Measurements from ENCODE around the gene HGFAC. TPM values are rescaled to one million over a fixed set of nuclear protein-coding genes. Genes with fewer than 3 reads are reported as not detected.

HGFAC gene
- total RNA-seq, 1 donor from 2014 or later = 0.35 TPM

- DNase-seq (ENCODE audit: low spot score) = no peak
- peaks cover 10% of the 10 kb centered on the region for H3K9me3 Mint-ChIP-seq (ENCODE audit: low read depth)
Measured at GRCh38 chr4:3460926-3461325, 19.2 kb downstream of the HGFAC start.

GRCh38 chr4:3461515-3462291 is 19.9 kb downstream of the HGFAC start:
- no peak for DNase-seq (ENCODE audit: low spot score)
- TF ChIP-seq CTCF (IDR thresholded peaks at IDR 0.05) = no peak
- Mint-ChIP-seq H3K27ac (ENCODE audit: unreplicated experiment) (peak overlapping the region; percentile 32), H3K9me3 (ENCODE audit: low read depth) (peaks cover 10% of the 10 kb centered on the region), H3K36me3 (ENCODE audit: low read depth) (no peaks in the 10 kb centered on the region), H3K4me1 (ENCODE audit: low read depth) (peaks cover 8% of the 10 kb centered on the region), H3K27me3 (ENCODE audit: low read depth) (peaks cover 7% of the 10 kb centered on the region), H3K4me3 (ENCODE audit: unreplicated experiment) (no peak overlapping the region)

More at GRCh38 chr4:3460926-3461325, 19.2 kb downstream of the HGFAC start:
- H3K27ac Mint-ChIP-seq (ENCODE audit: unreplicated experiment) = no peak overlapping the region
- H3K36me3 Mint-ChIP-seq (ENCODE audit: low read depth) = no peaks in the 10 kb centered on the region
- no peak overlapping the region for H3K4me3 Mint-ChIP-seq (ENCODE audit: unreplicated experiment)
- peaks cover 7% of the 10 kb centered on the region for H3K27me3 Mint-ChIP-seq (ENCODE audit: low read depth)
- H3K4me1 Mint-ChIP-seq (ENCODE audit: low read depth) = peaks cover 8% of the 10 kb centered on the region
- TF ChIP-seq CTCF (IDR thresholded peaks at IDR 0.05) = no peak

GRCh38 chr4:3462321-3462789 is 20.6 kb downstream of the HGFAC start:
- peak overlapping the region; percentile 46 for H3K4me3 Mint-ChIP-seq (ENCODE audit: unreplicated experiment)
- peaks cover 7% of the 10 kb centered on the region for H3K9me3 Mint-ChIP-seq (ENCODE audit: low read depth)
- DNase-seq (ENCODE audit: low spot score) = no peak
- TF ChIP-seq CTCF (IDR thresholded peaks at IDR 0.05) = no peak
- H3K27ac Mint-ChIP-seq (ENCODE audit: unreplicated experiment) = no peak overlapping the region
- H3K4me1 Mint-ChIP-seq (ENCODE audit: low read depth) = peaks cover 8% of the 10 kb centered on the region
- no peaks in the 10 kb centered on the region for H3K36me3 Mint-ChIP-seq (ENCODE audit: low read depth)
- peaks cover 7% of the 10 kb centered on the region for H3K27me3 Mint-ChIP-seq (ENCODE audit: low read depth)

DNA sequence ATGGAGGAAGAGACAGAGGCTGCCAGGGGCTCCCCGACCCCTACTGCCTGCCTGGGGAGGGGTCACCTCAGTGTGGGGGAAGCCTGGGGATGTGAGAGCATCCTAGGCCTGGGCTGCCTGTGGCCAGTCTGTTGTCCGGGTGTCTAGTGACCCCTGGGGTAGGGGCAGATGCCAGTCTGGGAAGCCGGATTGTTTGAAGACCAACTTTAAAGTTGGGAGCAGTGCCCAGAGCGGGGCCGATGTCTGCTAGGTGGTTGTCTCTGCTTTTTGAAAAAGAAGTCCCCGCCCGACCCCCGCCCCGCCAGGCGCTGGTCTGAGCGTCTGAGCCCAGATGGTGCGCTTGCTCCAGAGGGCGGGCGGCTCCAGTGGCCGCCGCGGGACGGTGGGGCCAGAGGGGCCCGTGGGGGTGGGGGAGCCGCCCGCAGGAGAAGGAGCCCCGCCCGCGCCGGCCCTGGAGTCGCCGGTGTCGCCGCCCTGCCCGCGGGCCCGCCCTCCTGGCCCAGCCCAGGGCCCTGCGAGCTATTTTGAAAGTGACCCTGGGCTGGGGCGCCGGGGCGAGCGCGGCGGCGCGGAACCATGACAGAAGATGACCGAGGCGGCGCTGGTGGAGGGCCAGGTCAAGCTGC is 21.1 kb downstream of the HGFAC start, which contains the start of gene DOK7:
Gene DOK7, plus strand, starts transcription at position 517 of the 626 bp plus-strand sequence. Its CDS starts 70 bp downstream, at position 587.
- no peak for DNase-seq (ENCODE audit: low spot score)
- Mint-ChIP-seq H3K4me1 (ENCODE audit: low read depth) (peaks cover 8% of the 10 kb centered on the region), H3K27me3 (ENCODE audit: low read depth) (peaks cover 7% of the 10 kb centered on the region), H3K9me3 (ENCODE audit: low read depth) (peaks cover 7% of the 10 kb centered on the region), H3K4me3 (ENCODE audit: unreplicated experiment) (peak within 1 kb of the TSS; percentile 46), H3K36me3 (ENCODE audit: low read depth) (no peaks in the 10 kb centered on the region), H3K27ac (ENCODE audit: unreplicated experiment) (no peak within 1 kb of the TSS)
- TF ChIP-seq CTCF (IDR thresholded peaks at IDR 0.05) = no peak

- H3K4me1 Mint-ChIP-seq (ENCODE audit: low read depth) = peaks cover 8% of the 10 kb centered on the region
- no peaks in the 10 kb centered on the region for H3K36me3 Mint-ChIP-seq (ENCODE audit: low read depth)
- H3K27me3 Mint-ChIP-seq (ENCODE audit: low read depth) = peaks cover 4% of the 10 kb centered on the region
- H3K9me3 Mint-ChIP-seq (ENCODE audit: low read depth) = peaks cover 6% of the 10 kb centered on the region
- no peak overlapping the region for H3K4me3 Mint-ChIP-seq (ENCODE audit: unreplicated experiment)
- DNase-seq (ENCODE audit: low spot score) = no peak
- no peak overlapping the region for H3K27ac Mint-ChIP-seq (ENCODE audit: unreplicated experiment)
- TF ChIP-seq CTCF (IDR thresholded peaks at IDR 0.05) = no peak
Measured at GRCh38 chr4:3463556-3464348, 22.0 kb downstream of the HGFAC start.
